Kidney glomerular epithelial cell (primary cell): ENCODE results near the gene PLEKHG5.
A peak's percentile ranks its signal among the peaks of the same experiment; 100 is the strongest.
"Not testable (repeated sequence)": the region's sequence is repeated elsewhere in the genome, so short reads cannot be mapped to it uniquely, and the experiment has no call there.

Experiments
- DNase-seq: peaks from one replicate; lab custom pipeline; 2025; lab: John Stamatoyannopoulos, UW

PLEKHG5 gene

DNA sequence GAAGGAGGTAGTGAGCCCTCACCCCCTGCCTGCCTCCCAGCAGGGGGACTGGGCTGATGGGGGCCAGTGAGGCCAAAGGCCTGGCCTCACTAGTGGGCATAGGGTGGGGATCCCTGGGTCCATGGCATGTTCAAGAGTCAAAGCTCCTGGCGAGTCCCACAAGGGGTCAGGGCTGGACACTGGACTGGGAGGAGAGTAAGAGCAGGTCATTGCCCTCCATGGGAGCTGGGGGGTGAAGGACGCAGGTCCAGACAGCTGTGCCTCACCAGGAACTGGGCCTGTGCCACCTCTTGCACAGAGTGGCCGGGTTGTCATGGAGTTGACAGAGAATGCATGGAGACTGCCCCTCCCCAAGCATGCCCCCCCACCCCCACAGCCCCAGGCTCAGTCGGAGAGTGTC lies 45.5 kb downstream of the PLEKHG5 start:
- not testable (repeated sequence) for DNase-seq

- DNase-seq: peak; percentile 26
These were observed 46.3 kb downstream of the PLEKHG5 start for GRCh38 chr1:6445062-6445763.

- no peak for DNase-seq
These were observed 47.1 kb downstream of the PLEKHG5 start for GRCh38 chr1:6444377-6444776.

DNA sequence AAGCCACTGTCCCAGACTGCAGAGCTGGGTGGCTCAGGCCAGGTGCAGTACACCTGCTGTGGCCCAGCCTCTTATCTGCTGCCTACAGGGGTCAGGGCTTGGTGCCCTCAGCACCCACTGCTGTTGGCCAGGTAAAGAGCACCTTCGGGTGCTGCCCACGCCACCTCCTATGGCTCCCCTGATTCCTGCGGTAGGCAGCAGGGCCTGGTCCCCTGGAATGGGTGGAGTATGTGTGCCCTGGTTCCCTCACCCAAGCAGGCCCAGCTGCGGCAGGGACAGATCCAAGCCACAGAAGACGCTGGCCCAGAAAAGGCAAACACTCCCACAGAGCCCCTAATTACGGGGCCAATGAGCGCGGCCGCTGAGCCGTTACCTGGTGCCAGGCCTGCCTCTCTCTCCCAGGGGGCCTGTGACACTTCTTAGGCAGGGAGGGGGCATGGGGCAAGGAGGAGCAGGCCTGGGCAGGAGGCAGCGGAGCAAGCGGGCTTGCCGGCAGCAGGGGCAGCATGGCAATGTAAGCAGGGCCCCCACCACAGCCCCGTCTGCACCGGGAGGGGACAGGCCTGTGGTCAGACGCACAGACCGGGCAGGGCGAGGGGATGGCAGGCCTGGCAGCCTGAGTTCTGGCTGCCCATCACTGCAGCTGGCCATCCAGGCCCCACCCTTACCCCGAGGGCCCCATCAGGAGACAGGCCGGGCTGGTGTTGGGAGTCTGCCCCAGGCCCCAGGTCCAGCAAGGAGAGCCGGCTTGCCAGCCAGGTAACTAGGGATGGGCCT lies 47.9 kb downstream of the PLEKHG5 start:
- DNase-seq: no peak

DNA sequence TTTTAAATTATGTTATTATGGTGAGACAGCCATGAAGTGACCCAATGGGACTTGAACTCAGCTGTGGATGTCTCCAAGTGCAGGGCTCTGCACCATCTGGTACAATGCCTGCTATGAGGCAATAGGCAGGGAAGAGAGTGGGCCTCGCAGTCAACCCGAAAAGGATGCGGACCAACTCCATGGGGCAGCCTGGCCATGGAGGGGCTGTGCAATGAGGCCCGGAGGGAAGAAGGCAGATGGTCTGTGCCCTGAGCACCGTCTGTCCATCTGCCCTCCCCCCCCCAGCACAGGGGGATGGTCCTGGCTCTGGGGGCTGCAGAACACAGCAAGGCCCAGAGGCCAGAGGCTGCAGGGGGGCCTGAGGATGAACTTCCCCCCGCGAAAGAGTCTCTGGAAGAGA lies 49.9 kb downstream of the PLEKHG5 start:
- DNase-seq: no peak

GRCh38 chr1:6440198-6441126 lies 51.0 kb downstream of the PLEKHG5 start:
- DNase-seq: no peak

- DNase-seq: peak; percentile 25
These were observed 53.4 kb downstream of the PLEKHG5 start for GRCh38 chr1:6438047-6438525.

DNA sequence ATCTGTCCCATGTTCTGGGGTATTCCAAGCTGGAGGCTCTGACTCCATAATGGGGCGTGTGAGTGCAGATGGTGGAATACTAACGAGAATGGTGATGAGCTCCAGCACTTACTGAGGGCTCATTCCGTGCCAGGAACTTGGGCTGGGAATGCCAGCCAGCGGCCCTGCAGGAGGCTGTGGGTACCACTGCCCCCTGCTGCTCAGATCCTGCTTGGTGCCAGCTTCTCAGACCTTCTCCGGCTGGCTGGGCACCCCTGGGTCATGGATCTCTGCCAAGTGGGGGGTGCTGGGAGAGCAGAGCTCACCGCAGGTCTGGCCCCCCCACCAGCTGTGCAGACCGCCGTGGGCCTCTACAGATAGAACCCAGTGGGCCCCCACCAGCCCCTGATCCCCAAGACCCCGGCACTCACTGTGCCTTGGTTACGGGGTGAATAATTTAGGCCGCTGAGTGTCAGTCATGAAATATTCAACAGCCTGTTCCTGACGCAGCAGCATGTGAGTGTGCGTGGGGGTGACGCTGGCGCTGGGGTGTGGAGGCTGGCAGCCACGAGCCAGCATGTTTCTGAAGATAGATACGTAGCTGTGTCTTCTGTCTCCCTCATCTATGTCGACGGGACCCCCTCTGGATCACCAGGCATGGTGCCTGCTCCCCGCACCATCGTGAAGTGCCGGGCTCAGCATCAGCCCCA lies 54.3 kb downstream of the PLEKHG5 start:
- DNase-seq: peak; percentile 64

DNA sequence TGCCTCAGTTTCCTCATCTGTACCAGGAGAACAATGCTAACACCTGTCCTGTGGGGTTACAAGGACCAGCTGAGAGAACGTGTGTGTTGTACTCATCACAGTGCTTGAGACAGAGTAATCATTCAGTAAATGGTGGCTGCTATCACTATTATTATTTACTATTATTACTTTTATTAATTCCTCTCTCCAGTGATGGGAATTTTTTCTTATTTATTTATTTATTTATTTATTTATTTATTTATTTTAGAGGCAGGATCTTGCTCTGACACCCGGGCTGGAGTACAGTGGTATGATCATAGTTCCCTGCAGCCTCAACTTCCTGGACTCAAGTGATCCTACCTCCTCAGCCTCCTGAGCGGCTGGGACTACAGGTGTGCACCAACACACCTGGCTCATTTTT lies 55.2 kb downstream of the PLEKHG5 start:
- not testable (repeated sequence) for DNase-seq

GRCh38 chr1:6435547-6435946 lies 55.9 kb downstream of the PLEKHG5 start:
- DNase-seq: no peak

- DNase-seq: no peak
These were observed 56.3 kb downstream of the PLEKHG5 start for GRCh38 chr1:6435129-6435528.

- no peak for DNase-seq
These were observed 57.3 kb downstream of the PLEKHG5 start for GRCh38 chr1:6434186-6434585.

GRCh38 chr1:6431645-6432579 lies 59.6 kb downstream of the PLEKHG5 start:
- not testable (repeated sequence) for DNase-seq

GRCh38 chr1:6429660-6430411 lies 61.6 kb downstream of the PLEKHG5 start:
- not testable (repeated sequence) for DNase-seq

DNA sequence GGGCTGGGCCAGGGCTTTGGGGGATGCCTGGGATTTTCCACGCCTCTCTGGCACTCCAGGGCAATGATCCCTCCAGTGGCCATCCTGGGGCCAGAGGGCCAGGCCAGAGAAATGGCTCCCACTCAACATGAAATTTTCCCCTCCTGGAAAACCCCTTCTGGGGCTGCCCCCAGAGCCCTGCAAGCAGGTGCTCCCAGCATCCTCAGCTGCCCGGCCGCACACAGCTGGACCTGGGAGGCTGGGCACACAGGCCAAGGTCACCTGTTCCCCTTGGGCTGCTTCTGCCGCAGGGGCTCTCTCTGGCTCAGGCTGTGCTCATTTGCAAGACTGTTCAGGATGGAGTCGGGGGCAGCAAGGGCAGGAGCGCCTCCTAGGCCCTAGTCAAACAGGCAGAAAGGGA lies 63.0 kb downstream of the PLEKHG5 start:
- not testable (repeated sequence) for DNase-seq

DNA sequence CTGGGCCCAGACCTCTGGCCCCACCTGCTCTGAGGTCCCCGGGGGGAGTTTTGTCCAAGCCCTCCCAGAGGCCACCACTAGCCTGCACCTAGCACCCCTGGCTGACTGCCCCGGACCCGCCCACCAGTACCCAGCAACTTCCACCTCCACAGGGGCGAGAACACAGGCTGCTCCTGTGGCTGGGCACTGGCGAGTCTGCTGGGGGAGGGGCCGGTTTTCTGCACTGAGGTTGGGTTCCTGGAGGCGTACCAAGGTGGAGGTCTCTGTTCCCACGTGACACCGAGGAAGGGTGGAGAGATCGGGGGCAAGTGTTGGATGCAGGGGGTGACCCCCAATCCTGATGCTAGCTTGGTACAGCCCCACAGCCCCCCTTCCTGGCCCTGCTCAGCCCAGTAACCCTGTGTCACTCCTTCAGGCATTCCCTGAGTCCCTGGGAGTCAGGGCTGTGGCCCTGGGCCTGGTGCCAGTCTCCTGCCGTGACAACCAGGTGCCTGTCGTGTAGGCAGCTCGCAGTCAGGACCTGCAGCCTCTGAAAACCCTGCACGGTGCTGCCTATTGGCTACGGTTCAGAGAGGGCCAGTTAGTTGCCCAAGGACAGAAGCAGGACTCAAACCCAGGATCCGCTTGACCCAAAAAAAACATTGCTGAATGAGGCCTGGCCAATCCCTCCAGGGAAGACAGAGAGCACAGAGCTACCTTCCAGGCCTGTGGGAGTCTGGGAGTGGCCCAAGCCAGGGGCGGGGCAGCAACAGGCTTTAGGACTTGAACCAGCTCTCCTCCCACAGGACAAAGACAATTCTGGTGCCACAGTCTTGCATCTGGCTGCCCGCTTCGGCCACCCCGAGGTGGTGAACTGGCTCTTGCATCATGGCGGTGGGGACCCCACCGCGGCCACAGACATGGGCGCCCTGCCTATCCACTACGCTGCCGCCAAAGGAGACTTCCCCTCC lies 63.8 kb downstream of the PLEKHG5 start:
- no peak for DNase-seq

GRCh38 chr1:6426972-6427350 lies 64.5 kb downstream of the PLEKHG5 start:
- DNase-seq: no peak

DNA sequence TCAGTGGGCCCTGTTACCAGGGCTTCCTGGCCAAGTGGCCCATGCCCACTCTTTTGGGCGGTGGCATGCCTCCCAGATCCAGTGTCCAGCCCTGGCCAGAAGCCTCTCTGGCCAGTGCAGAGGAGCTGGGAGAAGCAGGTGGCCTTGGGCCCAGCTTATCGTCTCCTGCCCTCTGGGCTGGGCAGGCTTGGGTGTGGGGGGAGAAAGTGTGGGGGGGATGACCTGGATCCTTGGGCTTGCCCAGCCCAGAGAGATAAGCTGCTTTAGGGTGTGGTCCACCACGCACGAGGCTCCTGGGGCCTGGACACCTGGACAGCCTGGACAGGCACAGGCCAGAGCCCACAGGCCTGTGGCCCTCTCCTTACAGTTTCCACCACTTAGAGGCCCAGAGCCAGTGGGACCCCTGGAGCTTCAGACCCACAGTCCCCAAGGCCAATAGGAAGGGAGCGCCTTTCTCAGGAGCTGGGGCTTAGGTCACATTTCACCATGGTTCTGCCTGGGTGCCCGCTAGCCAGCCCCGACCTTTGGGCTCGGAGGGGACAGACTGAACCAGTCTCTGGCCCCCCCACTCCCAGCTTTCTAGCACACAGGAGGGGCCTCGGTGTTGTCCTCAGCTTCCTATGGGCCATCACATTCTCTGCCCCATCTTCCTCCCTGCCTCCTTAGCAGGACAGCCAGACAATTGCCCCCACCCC lies 65.0 kb downstream of the PLEKHG5 start:
- DNase-seq: no peak
